ENCODE results near the gene NUCB2. TPM values are rescaled to one million over a fixed set of nuclear protein-coding genes. Genes with fewer than 3 reads are reported as not detected.
A peak's percentile ranks its signal among the peaks of the same experiment; 100 is the strongest.

NUCB2 gene
- total RNA-seq, 1 experiment from 2014 or later = 66.6 TPM

GRCh38 chr11:17351510-17352176 is 75.1 kb downstream of the NUCB2 start, which contains the start of gene NCR3LG1:
Gene NCR3LG1 (plus strand): TSS chr11:17351800. CDS start chr11:17351970, 170 bp downstream.
- Histone ChIP-seq H3K4me1 (peaks cover 4% of the 10 kb centered on the region), H3K4me3 (ENCODE audit: low read depth, low read length) (peak within 1 kb of the TSS; percentile 61), H3K36me3 (ENCODE audit: control insufficient read depth, insufficient read depth, low read length) (no peaks in the 10 kb centered on the region), H3K9me3 (no peaks in the 10 kb centered on the region), H3K27me3 (replicated peaks; ENCODE audit: control insufficient read depth, insufficient read depth, low read length) (no peaks in the 10 kb centered on the region)
- peak within 1 kb of the TSS; percentile 91 for H3K4me3 Mint-ChIP-seq (ENCODE audit: unreplicated experiment)
- TF ChIP-seq, protein P1, sequence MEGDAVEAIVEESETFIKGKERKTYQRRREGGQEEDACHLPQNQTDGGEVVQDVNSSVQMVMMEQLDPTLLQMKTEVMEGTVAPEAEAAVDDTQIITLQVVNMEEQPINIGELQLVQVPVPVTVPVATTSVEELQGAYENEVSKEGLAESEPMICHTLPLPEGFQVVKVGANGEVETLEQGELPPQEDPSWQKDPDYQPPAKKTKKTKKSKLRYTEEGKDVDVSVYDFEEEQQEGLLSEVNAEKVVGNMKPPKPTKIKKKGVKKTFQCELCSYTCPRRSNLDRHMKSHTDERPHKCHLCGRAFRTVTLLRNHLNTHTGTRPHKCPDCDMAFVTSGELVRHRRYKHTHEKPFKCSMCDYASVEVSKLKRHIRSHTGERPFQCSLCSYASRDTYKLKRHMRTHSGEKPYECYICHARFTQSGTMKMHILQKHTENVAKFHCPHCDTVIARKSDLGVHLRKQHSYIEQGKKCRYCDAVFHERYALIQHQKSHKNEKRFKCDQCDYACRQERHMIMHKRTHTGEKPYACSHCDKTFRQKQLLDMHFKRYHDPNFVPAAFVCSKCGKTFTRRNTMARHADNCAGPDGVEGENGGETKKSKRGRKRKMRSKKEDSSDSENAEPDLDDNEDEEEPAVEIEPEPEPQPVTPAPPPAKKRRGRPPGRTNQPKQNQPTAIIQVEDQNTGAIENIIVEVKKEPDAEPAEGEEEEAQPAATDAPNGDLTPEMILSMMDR (IDR thresholded peaks at IDR 0.05; ENCODE audit: insufficient read depth in 1 of 2, low read depth in 1 of 2, low read length in 1 of 2, severe bottlenecking in 1 of 2, unreplicated experiment in 1 of 2) = no peak
- intact Hi-C loops (cut with micrococcal nuclease; ENCODE audit: unreplicated experiment) = loop anchor here (2.0 kb wide), 2 partner anchors 75 to 121 kb away; partner anchors contain the start of gene NUCB2
- BruUV-seq (replicated peaks) = TSS peak; percentile 20
- H3K27ac Mint-ChIP-seq (ENCODE audit: unreplicated experiment) = peak within 1 kb of the TSS; percentile 72
- peak; percentile 72 to 75 for DNase-seq
- POLR2A ChIA-PET = interaction anchor here (0.6 to 0.7 kb wide), 5 partner anchors 28 to 613 kb away, joined by 3 to 10 read pairs (median 5); partner anchors contain the start of gene C11orf58
- peaks cover 11% of the 10 kb centered on the region for H3K36me3 Mint-ChIP-seq (ENCODE audit: insufficient read depth, unreplicated experiment)
- CTCF ChIA-PET = interaction anchor here (0.6 to 0.8 kb wide), 4 partner anchors 46 to 426 kb away, joined by 3 to 7 read pairs (median 5); no protein-coding TSS in a partner anchor
- no peaks in the 10 kb centered on the region for H3K9me3 Mint-ChIP-seq (ENCODE audit: unreplicated experiment)
- H3K27me3 Mint-ChIP-seq (ENCODE audit: insufficient read depth, unreplicated experiment) = peaks cover 4% of the 10 kb centered on the region
- H3K4me1 Mint-ChIP-seq (ENCODE audit: low read depth, unreplicated experiment) = peaks cover 14% of the 10 kb centered on the region

DNA sequence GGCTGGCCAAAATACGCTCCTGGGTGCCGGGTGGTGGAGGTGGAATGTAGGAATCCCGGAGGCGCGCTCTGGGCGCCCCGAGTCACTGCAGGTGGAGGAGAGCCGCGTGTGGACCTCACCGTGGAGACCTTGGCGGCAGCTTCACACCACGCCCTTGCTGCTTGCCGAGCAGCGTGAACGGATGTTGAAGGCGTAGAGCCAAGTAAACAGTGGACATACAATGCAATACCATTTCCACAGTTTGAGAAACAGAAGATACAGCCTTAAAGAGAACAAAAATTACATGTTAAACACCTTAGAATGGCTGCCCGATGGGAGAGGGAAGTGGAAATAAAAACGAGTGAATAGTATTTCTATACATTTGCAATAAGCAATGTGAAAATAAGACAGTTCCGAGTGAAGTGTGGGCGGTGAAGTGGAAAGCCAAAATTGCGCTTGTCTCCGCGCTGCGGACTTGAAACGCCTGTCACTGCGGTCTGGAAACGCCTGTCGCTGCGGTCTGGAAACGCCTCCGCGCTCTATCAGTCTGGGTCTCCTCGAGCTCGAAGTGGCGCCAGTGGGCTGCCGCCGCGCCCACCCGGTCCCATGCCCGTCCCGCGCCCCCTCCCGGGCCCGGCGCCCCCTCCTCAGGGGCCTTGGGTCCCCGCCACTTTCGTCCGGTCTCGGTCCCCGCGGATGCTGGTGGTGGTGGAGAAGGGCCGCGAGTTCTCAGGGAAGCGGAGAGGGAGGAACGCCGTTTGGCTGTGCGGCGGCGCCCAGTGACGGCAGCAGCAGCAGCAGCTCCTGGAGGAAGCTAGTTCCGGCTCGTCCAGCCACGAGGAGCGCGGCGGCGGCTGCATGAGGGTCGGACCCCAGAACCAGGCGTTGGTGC is 76.6 kb downstream of the NUCB2 start:
- TF ChIP-seq, protein P1 (IDR thresholded peaks at IDR 0.05; ENCODE audit: insufficient read depth in 1 of 2, low read depth in 1 of 2, low read length in 1 of 2, severe bottlenecking in 1 of 2, unreplicated experiment in 1 of 2) = no peak
- Histone ChIP-seq H3K9me3 (no peaks in the 10 kb centered on the region), H3K36me3 (ENCODE audit: control insufficient read depth, insufficient read depth, low read length) (no peaks in the 10 kb centered on the region), H3K4me3 (ENCODE audit: low read depth, low read length) (peak overlapping the region; percentile 61), H3K27me3 (replicated peaks; ENCODE audit: control insufficient read depth, insufficient read depth, low read length) (no peaks in the 10 kb centered on the region), H3K4me1 (peaks cover 4% of the 10 kb centered on the region)
- POLR2A ChIA-PET = interaction anchor here (1.0 kb wide), 1 partner anchor 145 kb away, joined by 4 read pairs; the partner anchor contains the start of gene PIK3C2A
- CTCF ChIA-PET = interaction anchor here (0.9 to 1.3 kb wide), 6 partner anchors 8 to 123 kb away, joined by 3 to 6 read pairs (median 4); partner anchors contain the start of gene KCNJ11
- Mint-ChIP-seq H3K27me3 (ENCODE audit: insufficient read depth, unreplicated experiment) (no peaks in the 10 kb centered on the region), H3K9me3 (ENCODE audit: unreplicated experiment) (no peaks in the 10 kb centered on the region), H3K27ac (ENCODE audit: unreplicated experiment) (peak overlapping the region; percentile 72), H3K4me3 (ENCODE audit: unreplicated experiment) (peak overlapping the region; percentile 91), H3K36me3 (ENCODE audit: insufficient read depth, unreplicated experiment) (peaks cover 11% of the 10 kb centered on the region), H3K4me1 (ENCODE audit: low read depth, unreplicated experiment) (peaks cover 14% of the 10 kb centered on the region)
- intact Hi-C loops (cut with micrococcal nuclease; ENCODE audit: unreplicated experiment) = loop anchor here (1.0 to 2.0 kb wide), 4 partner anchors 31 to 144 kb away; partner anchors contain the start of gene NUCB2
- peak; percentile 87 to 91 for DNase-seq
- no TSS peak for BruUV-seq (replicated peaks)

Data from Caco-2 (cell line).